ENCODE results near the gene ACIN1. TPM values are rescaled to one million over a fixed set of nuclear protein-coding genes. Genes with fewer than 3 reads are reported as not detected.

Gene ACIN1
- total and polyA plus RNA-seq, 2 of the 13 experiments (the other 11 are each of a cell fraction or from before 2014, with no cell fraction given), result 165 to 183 TPM

GRCh38 chr14:23071244-23071920, 23.6 kb downstream of the ACIN1 start (continued):
- TF ChIP-seq UBTF (CRISPR knock-in tag; IDR thresholded peaks at IDR 0.05) (peak; percentile 46; the same call in 1 of the 2 replicates), ZNF746 (CRISPR knock-in tag; IDR thresholded peaks at IDR 0.05) (peak; percentile 60; the same call in 1 of the 2 replicates), TP53 (CRISPR knock-in tag; conservative IDR thresholded peaks at IDR 0.05) (no peak), ZNF558 (CRISPR knock-in tag; IDR thresholded peaks at IDR 0.05; ENCODE audit: borderline replicate concordance) (no peak; the same call in 1 of the 2 replicates), ZNF24 (IDR thresholded peaks at IDR 0.05) (no peak), CENPX (CRISPR knock-in tag; IDR thresholded peaks at IDR 0.05) (no peak), ZNF160 (CRISPR knock-in tag; IDR thresholded peaks at IDR 0.05) (peak; percentile 86; the same call in 1 of the 2 replicates), ZSCAN20 (CRISPR knock-in tag; IDR thresholded peaks at IDR 0.05; ENCODE audit: borderline replicate concordance) (0 out of 2 replicates have a peak, but pooled peaks have one; percentile 39), ZFAT (CRISPR knock-in tag; conservative IDR thresholded peaks at IDR 0.05) (no peak), HMGA1 (CRISPR knock-in tag; conservative IDR thresholded peaks at IDR 0.05) (no peak), ZNF136 (CRISPR knock-in tag; IDR thresholded peaks at IDR 0.05; ENCODE audit: low read depth) (peak; percentile 61; the same call in 1 of the 2 replicates), ZNF510 (CRISPR knock-in tag; IDR thresholded peaks at IDR 0.05; ENCODE audit: low read depth) (0 out of 2 replicates have a peak, but pooled peaks have one; percentile 90), ZNF512B (CRISPR knock-in tag; IDR thresholded peaks at IDR 0.05; ENCODE audit: borderline replicate concordance) (no peak), ZKSCAN1 (IDR thresholded peaks at IDR 0.05; ENCODE audit: low read length) (0 out of 2 replicates have a peak, but pooled peaks have one; percentile 53), HOXA7 (CRISPR knock-in tag; IDR thresholded peaks at IDR 0.05) (no peak), ZFP41 (CRISPR knock-in tag; IDR thresholded peaks at IDR 0.05; ENCODE audit: borderline replicate concordance) (peak; percentile 74; the same call in 1 of the 2 replicates), ZMYM3 (CRISPR knock-in tag; IDR thresholded peaks at IDR 0.05) (no peak), DR1 (CRISPR knock-in tag; IDR thresholded peaks at IDR 0.05) (no peak; the same call in 1 of the 2 replicates), FOXM1 (CRISPR knock-in tag; IDR thresholded peaks at IDR 0.05) (no peak), TFDP2 (CRISPR knock-in tag; IDR thresholded peaks at IDR 0.05) (no peak), HNF4A (CRISPR knock-in tag; IDR thresholded peaks at IDR 0.05) (0 out of 2 replicates have a peak, but pooled peaks have one; percentile 23), ATRX (CRISPR knock-in tag; IDR thresholded peaks at IDR 0.05; ENCODE audit: borderline replicate concordance) (no peak), SMAD3 (CRISPR knock-in tag; IDR thresholded peaks at IDR 0.05) (peak; percentile 90), ZNF333 (CRISPR knock-in tag; IDR thresholded peaks at IDR 0.05; ENCODE audit: borderline replicate concordance) (peak; percentile 36; the same call in 1 of the 2 replicates), RXRA (CRISPR knock-in tag; IDR thresholded peaks at IDR 0.05) (peak; percentile 73)

All from HepG2 (cell line).